HG02884 (cell line): ENCODE results near the gene STAT4.
A peak's percentile ranks its signal among the peaks of the same experiment; 100 is the strongest.

Experiments used
- ATAC-seq: cut with Tn5 transposase; IDR thresholded peaks from one replicate; pipeline ENCODE4 v1.9.1; 2021; ENCODE audit warnings: mild to moderate bottlenecking, moderate library complexity; ENCODE audit not compliant: unreplicated experiment

STAT4 gene

DNA sequence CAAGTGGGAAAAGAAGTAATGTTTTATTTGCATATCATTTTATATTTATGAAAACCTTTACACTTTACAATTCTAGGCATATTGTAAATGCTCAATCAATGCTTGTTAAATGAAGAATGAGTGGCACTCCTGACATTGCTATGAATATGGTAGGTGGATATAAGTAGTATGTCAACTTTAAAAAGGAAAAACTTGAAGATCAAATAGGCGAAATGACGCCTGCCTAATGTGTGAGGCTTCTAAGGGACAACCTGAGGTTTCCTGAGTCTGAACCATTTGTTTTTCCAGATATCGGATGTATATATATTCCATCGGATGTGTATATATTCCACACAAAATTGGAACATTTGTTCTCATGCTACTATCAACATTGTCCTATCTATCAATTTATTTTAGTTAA, 1.4 kb downstream of the STAT4 start:
- ATAC-seq, result no peak

DNA sequence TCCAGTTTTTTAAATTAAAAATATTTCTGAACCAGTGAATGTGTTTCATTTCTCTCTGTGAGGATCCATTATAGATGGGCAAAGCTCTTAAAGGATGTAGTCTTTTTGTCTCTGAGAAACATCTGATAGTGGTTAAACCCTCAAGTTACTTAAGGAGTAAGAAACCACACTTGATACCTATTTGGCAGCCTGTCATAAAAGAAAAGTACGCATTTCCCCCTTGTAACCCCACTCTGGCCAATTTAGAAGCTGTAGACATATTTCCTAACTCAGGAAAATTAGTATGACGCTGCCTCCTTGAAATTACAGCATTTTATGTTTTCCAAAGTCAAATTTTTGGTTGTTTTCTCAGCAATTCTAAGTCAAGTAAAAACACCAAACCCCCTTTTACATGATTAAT, 2.0 kb downstream of the STAT4 start:
- no peak for ATAC-seq

DNA sequence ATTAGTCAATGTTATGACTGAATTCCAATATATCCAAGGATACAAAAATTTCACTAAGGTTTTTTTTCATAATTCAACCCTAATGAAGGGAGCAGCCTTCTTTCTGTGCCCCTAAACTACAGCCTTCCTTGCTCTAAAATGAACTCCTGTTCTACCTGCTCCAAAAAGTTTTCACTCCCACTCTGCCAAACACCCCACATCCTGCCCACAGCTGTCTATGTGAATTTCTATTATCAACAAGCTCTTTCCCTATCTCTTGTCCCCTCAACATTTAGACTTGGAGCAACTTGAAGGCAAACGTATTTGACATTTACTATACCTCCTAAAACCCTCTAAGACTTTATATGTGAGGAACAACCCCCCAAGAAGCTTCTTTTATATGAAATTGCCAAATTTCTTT, 2.5 kb downstream of the STAT4 start:
- ATAC-seq, result no peak

DNA sequence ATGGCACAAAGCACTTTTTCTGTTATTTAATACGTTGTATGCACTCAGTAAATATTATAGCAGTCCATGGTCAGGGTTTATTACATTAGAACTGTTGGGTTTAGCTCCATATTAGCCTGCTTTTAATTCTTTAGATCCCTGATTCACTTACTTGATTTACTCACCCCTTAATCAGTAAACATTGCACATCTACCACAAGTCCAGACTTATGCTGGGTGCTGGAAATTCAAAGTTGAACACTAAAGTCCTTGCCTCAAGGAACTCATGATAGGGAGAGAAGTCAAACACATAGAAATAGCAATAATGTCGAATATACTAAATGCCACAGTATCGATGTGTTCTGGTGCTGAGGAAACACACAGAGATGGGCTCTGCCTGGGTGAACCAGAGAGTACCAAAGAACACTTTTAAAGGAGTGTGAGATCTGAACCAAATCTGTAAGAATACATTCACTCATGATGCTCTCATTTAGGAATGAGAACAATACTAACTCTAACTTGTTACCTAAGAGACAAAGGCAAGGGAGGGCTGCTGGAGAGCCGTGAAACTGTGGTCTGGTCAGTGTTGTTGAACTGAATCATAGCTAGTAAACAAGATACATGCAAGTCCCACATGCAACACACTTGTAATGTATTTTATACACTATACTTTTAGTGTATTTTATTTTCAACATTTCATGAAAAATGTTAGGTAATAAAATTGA, 4.9 kb downstream of the STAT4 start:
- ATAC-seq, result no peak

DNA sequence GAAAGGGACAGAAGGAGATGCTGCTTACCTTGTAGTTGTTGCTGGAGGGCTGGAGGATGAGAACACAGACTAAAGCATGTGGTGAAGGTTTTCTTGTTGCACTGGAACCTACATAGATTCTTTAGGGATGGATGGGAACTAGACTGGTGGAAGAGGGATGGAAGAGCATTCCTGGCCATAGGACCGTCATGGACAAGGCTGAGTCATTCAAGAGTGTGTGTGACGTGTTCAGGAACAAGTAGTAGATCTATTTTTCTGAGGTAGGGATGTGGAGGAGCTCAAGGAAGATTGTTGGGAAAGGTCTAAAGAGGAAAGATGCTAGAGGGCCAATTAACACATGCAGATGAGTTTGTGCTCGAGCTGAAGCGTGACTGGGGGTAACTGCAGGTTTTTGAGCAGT, 6.6 kb downstream of the STAT4 start:
- ATAC-seq, result no peak

DNA sequence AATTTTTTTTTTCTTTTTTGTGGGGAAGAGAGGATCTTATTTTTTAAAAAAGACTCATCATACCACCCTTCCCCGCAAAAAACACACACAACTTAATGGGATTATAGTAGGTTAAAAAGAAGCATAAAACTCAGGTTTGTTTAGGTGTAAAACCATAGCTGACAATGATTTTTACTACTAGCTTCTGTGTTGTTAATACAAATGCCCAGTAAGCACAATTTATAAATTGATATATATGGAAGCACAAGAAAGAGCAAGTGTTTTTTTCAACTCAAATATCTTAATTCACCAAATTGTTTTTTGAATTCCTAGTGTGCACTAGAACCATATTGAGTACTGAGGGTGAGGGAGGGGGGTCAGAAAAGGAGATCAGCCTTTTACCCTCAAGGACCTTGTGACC, 7.0 kb downstream of the STAT4 start:
- no peak for ATAC-seq

DNA sequence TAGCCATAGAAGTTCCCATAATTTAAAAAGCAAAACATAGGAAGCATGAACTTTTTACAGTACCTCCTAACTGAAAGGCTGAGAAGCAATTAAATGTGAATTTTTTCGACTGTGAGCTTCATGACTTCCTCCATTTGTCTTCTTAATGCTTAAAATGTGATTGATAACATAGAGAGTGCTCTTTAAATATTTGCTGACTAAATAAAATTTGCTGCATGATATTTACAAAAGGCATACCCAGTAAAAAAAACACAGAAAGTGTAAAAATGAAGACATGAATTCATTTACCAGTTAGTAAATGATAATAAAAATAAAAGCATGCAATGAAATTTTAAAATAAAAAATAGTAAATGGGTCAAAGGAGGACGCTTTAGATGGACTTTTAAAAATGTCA, 21.9 kb downstream of the STAT4 start:
- ATAC-seq, result no peak

DNA sequence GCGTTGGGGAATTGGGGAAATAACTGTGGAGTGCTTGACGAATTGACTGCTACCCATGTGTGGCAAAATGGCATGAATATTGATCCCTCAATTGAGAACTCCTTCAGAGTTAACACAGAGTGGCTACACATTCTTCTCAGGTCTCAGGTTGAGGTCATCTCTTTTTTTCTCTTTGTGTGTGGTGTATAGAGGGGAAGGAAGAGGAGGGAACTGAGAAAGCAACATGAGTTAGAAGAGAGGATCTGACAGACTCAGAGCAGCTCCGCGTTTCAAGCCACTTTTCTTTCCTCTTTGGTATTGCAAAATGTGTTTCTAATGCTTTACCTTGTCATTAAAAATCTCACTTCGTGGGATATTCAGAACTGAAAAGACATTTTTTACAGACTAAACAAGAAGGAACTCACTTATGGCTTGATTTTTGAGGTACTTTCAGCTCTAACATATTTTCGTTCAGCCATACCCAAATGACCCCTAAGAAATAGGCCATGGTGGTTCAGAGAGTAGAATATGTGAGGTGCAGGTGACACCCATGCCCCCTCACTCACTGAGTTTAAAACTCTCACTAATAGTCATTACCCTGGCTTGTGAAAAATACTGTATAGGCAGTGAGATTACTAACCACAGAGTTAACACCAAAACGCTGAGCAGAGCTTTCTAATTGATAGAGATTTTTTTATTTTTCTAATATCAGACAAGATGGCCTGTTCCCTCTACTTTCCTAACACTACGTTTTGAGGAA, 22.5 kb downstream of the STAT4 start:
- peak; percentile 74 for ATAC-seq

DNA sequence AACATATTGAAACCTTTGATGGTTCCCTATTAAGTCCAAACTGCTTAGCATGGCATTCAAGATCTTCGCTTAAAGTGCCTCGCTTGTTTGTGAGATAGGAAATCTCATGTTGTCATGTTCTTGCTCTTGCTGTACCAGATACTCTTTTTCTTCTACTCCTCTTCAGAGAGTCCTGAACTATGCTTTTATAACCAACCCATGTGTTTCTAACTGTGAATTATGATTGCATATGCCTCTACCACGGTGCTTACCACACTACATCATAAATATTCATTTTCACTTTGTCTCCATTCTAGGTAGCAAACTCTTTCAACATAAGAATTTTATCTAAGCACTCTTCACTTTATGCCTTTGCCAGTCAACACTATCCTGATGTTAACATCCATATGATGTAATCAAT, 23.6 kb downstream of the STAT4 start:
- ATAC-seq, result no peak

DNA sequence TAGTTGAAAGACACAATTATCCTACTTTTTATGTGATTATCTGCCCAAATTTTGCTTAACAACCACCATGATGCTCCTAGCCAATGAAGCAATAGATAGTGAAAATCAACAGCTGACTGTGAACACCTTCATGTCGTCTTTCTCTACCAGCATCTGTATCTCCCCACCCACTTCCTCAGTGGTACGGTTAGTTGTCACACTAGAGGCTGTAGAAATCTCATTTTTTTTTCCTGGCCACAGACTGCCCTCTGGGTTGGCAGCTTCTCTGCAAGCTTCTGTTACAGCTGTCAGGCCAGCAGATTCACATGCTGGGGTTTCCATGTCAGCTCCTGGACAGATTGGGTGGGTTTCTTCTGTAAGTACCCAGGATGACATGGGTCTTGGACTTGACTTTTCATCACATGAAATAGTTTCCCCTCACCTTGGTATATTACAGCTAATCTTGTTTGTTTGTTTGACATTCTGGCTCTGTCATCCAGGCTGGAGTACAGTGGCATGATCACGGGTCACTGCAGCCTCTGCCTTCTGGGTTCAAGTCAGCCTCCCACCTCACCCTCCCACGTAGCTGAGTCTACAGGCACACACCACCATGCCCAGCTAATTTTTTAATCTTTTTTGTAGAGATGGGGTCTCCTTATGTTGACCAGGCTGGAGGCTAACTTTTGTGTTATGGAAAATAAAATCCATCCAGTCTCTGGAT, 24.3 kb downstream of the STAT4 start:
- no peak for ATAC-seq

DNA sequence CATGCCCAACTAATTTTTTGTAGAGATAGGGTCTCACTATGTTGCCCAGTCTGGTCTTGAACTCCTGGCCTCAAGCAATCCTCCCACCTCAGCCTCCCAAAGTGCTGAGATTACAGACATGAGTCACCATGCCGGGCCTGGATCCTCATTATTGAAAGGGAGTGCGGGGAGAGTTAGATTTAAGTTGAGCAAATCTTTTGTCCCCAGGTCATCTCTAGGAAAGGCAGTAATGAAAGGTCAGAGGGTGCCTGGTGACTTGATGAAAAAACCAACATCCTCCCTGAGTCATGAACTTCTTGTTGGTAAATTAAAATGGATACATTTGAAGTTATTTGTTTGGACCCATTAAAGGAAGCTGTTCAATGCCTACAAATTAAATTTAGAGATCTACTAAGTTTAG, 25.1 kb downstream of the STAT4 start:
- ATAC-seq, result no peak

DNA sequence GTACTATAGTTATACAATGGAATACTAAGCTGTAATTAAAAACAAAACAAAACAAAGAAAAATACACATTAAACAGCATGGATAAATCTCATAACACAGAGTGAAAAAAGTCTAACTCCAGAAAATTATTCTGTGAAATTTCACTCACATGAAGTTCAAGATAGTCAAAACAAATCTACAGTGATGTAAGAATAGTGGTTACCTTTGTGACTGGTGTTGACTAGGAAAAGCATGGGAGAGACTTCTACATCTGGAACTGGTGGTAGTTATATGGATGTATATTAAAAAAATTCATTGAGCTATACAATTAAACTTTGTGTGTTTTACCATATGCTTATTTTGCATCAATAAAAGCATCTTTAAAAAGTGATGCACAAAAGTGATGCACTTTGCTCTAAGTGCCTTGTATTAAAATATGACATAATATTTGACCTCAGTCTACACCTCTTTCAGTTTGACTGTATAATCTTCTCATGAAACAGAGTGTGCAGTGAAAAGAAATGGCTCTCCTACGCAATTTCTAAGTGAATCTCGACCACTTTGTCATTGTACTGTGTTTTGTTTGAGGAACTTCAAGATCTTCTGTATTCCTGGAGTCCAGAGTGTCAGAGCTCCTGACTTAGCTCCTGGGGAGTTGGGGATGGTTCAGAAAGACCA, 28.0 kb downstream of the STAT4 start:
- peak; percentile 78 for ATAC-seq

DNA sequence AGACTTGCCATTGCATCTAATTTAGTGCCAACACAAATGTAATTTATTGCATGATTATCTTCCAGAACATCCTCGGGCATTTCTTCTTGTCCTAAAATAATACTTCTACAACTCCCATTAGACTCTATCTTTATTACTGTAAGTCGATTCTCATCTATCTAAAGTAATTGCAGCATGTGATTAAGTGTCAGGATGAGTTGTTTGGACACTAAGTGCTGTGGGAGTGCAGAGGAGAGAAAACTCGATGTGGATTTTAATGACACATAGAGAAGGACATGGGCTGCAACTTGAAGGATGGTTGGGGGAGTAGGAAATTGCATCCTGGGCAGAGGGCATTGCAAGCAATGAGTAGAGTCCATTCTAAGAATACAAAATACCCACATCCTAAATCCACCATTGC, 33.5 kb downstream of the STAT4 start:
- no peak for ATAC-seq

DNA sequence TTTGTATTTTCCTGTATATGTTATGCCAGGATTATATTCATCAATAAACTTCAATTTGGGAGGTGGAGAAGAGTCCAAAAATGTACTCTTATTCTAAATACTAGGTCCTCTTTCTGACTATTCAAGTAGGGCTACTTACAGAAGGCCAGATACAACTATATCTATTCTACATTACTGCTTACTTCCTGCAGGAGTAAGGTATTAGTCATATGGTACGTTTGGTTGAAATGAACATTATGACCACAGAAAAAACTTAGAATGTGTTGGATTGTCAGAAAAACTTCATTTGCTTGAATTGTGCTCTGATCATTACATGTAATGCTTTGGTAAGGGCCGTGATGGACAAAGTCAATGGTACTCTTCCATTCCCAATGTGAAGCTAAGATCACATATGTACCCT, 35.0 kb downstream of the STAT4 start:
- ATAC-seq, result peak; percentile 48

DNA sequence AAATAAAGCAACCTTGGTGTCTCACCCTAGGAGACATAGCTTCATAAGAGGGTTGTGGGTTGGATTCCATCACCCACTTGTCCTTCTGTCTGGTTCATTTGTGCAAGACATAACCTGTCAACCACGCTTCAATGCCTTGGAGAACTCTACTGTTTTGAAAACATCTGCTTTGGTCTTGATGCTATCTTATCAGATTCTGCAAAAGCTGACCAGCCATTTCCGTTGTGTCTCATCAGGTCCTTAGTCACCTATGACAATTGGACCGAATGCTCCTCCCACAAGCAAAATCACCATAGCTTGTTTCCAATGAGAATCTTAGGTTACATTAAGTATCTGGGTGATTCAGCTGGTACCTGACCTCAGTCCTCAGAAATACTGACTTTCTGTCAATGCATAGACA, 35.4 kb downstream of the STAT4 start:
- ATAC-seq, result peak; percentile 40

DNA sequence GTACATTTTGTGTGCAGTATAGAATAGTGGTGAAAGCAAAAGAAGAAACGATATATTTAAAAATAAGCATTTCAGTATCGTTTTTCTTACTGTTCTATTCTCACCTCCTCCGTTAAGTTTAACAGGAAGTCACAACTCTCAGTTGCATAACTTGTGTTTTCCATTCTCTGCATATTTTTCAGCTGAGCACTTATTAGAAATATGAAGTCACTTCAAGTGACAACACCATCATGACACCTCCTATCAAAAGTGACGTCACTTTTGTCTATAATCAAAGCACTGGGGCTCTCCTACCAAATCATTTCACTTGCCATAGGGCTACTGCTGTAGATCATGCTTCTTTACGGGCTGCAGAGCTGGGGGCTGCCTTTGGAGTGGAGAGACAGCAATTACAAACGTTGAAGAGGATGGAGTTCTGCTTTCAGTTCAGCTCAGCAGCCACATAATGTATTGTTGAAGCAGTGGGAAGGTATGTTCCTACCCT, 36.3 kb downstream of the STAT4 start:
- peak; percentile 48 for ATAC-seq

DNA sequence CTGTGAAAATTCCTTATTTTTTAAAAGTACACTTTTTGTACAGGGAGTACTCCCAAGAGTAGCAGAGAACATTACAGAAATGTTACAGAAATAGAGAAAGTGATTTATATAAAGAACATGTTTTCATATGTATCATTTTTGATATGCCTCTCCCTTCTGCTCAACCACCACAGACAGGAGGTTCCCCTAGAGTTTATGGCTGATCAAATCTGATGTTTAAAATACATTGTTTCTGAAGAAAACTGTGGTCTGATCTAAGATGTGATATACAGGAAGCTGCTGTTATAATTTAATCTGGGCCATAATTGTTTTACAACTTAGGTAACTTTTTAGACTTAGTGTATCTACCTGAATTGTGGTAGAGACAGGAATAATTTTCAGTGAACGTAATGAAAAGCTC, 37.0 kb downstream of the STAT4 start:
- ATAC-seq, result no peak

DNA sequence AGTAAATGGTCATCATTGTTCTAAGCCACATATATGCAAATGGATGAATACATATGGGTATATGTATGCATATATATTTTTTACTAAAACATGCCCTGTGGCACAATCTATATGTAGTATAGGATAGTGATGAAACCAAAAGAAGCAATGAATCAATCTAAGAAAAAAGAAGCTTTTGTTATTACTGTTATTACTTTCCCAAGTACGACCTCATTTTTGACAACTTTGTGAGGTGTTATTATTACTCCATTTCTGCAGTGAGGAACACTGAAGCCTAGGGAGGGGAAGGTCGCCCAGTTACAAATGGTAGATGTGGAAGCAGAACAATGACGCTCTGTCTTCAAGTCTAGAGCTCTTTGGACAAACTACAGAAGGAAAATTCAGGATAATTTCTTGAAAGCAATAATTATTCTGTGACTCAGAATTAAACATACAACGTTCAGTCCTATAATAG, 38.3 kb downstream of the STAT4 start:
- no peak for ATAC-seq

DNA sequence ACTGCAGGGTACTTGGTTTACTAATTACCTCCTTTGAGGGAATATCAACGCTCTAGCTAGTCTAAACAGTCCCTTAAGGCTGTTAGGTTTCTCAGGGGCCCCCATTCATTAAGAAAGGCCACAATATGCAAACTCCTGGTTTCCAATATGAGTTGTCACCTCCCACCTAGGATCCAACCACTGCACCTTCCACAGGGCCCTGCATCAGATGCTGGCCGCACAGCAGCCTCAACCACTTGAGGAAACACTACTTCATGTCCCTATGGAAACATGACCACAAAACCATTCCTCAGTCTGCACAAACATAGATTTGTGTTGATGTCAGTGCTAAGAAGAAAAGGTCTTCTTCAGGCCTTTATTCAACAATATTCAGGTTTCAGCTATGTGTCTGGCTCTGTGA, 40.9 kb downstream of the STAT4 start:
- ATAC-seq, result peak; percentile 61

DNA sequence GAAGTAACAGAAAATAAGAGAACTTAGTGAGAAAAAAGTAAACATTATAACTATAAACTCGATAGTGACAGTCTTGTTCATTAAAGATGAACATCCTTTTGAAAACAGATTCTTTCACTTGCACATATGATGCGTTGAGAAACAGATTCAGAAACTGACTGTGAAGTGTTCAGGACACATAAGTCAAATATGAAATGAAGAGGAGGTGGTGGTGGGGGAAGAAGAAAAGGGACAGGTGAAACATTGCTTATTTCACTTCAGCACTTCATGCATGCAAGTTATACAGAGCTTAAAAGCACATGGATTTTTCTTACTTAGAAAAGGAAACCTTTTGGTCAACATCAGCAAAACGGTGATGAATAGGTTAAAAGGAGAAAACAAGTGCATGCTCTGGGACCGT, 42.5 kb downstream of the STAT4 start:
- ATAC-seq, result no peak

DNA sequence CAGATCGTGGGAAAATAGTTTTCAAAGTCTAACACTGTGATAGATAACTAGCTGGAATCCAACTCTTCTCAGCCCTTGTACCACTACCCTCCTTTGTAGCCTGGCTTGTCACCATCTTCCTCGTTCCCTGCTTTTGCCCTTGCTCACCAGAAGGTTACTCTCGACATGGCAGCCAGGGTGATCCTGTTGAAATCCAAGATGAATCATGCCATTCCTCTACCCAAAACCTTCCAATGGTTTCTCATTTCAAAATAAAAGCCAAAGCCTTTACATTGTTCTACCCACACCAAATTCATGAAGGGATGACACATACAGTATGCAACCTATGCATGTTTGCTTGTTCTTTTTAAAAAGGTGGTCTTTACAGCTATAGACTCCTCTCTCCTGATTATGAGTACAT, 45.7 kb downstream of the STAT4 start:
- ATAC-seq, result no peak
